Lower leg skin (tissue), 3 donors: ENCODE measurements around the gene HSPA8.

Source experiments
- CTCF ChIP-seq, 3 donors: fragments of 450-650 bp; IDR thresholded peaks; one replicate each; pipeline ENCODE4 v1.5.1; 2016; ENCODE audit warnings: antibody characterized with exemption in 3 of 3, mild to moderate bottlenecking in 3 of 3, moderate library complexity in 2 of 3
- POLR2A ChIP-seq, 2 donors: fragments of 450-650 bp; IDR thresholded peaks; one replicate each; pipeline ENCODE4 v1.6.1; 2016 to 2017; ENCODE audit warnings: antibody characterized with exemption in 2 of 2, mild to moderate bottlenecking in 1 of 2, moderate library complexity in 1 of 2

- no peak for TF ChIP-seq CTCF (IDR thresholded peaks at IDR 0.05)
- no peak for TF ChIP-seq POLR2A (IDR thresholded peaks at IDR 0.05)
Observed at GRCh38 chr11:123110397-123110796, 48.5 kb upstream of the HSPA8 start.
